BJ (cell line): ENCODE results near the gene SPRN. TPM values are rescaled to one million over a fixed set of nuclear protein-coding genes. Genes with fewer than 3 reads are reported as not detected.

Experiments used
- CTCF ChIA-PET: fragments of 350-600 bp; formaldehyde crosslinking; extraction: SDS; loops from one replicate; lab custom pipeline; 2021; ENCODE audit warnings: antibody characterized with exemption, inconsistent platforms; lab: Yijun Ruan, JAX
- POLR2A ChIA-PET: fragments of 300-600 bp; sonication (Branson Sonifier 250); formaldehyde crosslinking; extraction: SDS; loops from one replicate; lab custom pipeline; 2021; ENCODE audit warnings: antibody characterized with exemption; lab: Charles Lee
- DNase-seq: peaks from one replicate; pipeline ENCODE4 v3.0.0-alpha.2; 2011; ENCODE audit warnings: low read depth
- H3K27me3 ChIP-seq: 2 replicates; pipeline ENCODE4 v1.6.0; 2011; ENCODE audit warnings: low read length; ENCODE audit not compliant: control insufficient read depth, insufficient read depth
- H3K36me3 ChIP-seq: 2 replicates; pipeline ENCODE4 v1.5.1; 2011; ENCODE audit warnings: low read length; ENCODE audit not compliant: control insufficient read depth, insufficient read depth
- H3K4me3 ChIP-seq: 2 replicates; pipeline ENCODE4 v1.5.1; 2011; ENCODE audit warnings: low read depth, mild to moderate bottlenecking, control low read depth, low read length
- CTCF ChIP-seq: IDR thresholded peaks from 2 replicates; pipeline ENCODE4 v1.5.1; 2011; ENCODE audit warnings: low read depth, mild to moderate bottlenecking, control low read depth, inconsistent platforms, low read length, moderate library complexity; ENCODE audit not compliant: insufficient read depth
- polyA plus RNA-seq: library from polyadenylated mRNA; depleted of rRNA; stranded (reverse); fragments of >200 nt; gene quantifications from 2 replicates; pipeline ENCODE4 v1.2.3, GENCODE V29; 2011

SPRN gene
- polyA plus RNA-seq, 1 experiment, result 3.0 TPM

GRCh38 chr10:133401981-133402725 lies 22.3 kb downstream of the SPRN start:
- ChIA-PET CTCF (no interaction called here), POLR2A (no interaction called here)
- Histone ChIP-seq H3K4me3 (no peak overlapping the region), H3K36me3 (peaks cover 19% of the 10 kb centered on the region), H3K27me3 (no peaks in the 10 kb centered on the region)
- DNase-seq, result no peak
- TF ChIP-seq CTCF, result no peak

- POLR2A ChIA-PET, result no interaction called here
These were observed 22.9 kb downstream of the SPRN start for GRCh38 chr10:133401500-133401899.

GRCh38 chr10:133400624-133401424 lies 23.6 kb downstream of the SPRN start:
- peaks cover 23% of the 10 kb centered on the region for H3K36me3 ChIP-seq
- DNase-seq, result no peak
- ChIA-PET CTCF (no interaction called here), POLR2A (no interaction called here)
- no peak for TF ChIP-seq CTCF
- no peaks in the 10 kb centered on the region for H3K27me3 ChIP-seq
- no peak overlapping the region for H3K4me3 ChIP-seq

More at GRCh38 chr10:133401500-133401899, 22.9 kb downstream of the SPRN start:
- CTCF ChIA-PET, result no interaction called here
- no peak for TF ChIP-seq CTCF
- no peaks in the 10 kb centered on the region for H3K27me3 ChIP-seq
- H3K36me3 ChIP-seq, result peaks cover 20% of the 10 kb centered on the region
- DNase-seq, result no peak
- no peak overlapping the region for H3K4me3 ChIP-seq

GRCh38 chr10:133399123-133399601 lies 25.3 kb downstream of the SPRN start:
- POLR2A ChIA-PET, result no interaction called here
- Histone ChIP-seq H3K27me3 (no peaks in the 10 kb centered on the region), H3K4me3 (no peak overlapping the region), H3K36me3 (peaks cover 23% of the 10 kb centered on the region)
- DNase-seq, result no peak
- TF ChIP-seq CTCF, result no peak
- CTCF ChIA-PET, result no interaction called here

GRCh38 chr10:133397938-133398337 lies 26.5 kb downstream of the SPRN start:
- TF ChIP-seq CTCF, result no peak
- ChIA-PET CTCF (no interaction called here), POLR2A (no interaction called here)
- Histone ChIP-seq H3K27me3 (no peaks in the 10 kb centered on the region), H3K4me3 (no peak overlapping the region), H3K36me3 (peaks cover 20% of the 10 kb centered on the region)
- DNase-seq, result no peak
